ENCODE data around the gene CCDC78. TPM values are rescaled to one million over a fixed set of nuclear protein-coding genes. Genes with fewer than 3 reads are reported as not detected.

The CCDC78 gene
- total and polyA plus RNA-seq, 4 donors: 0.39 to 1.7 (median 0.97) TPM; not detected in 1

- no peaks in the 10 kb centered on the region for H3K4me1 ChIP-seq (ENCODE audit: control insufficient read depth in 1 of 2, insufficient read depth in 2 of 2, low read length in 2 of 2)
- no peaks in the 10 kb centered on the region for H3K36me3 ChIP-seq (ENCODE audit: control insufficient read depth in 1 of 2, insufficient read depth in 2 of 2, low read length in 1 of 2)
- WGBS, 2 donors: 11 to 12% methylated on average over 25 of the region's 25 CpGs
- ATAC-seq (ENCODE audit: low FRiP score) (peak; percentile 77), DNase-seq (peak; percentile 83 to 94)
- intact Hi-C loops (cut with DNase I): loop anchor here (1.0 to 10.0 kb wide), 5 partner anchors 74 to 346 kb away; partner anchors contain the start of genes CHTF18 (in 1 of the 2), LMF1 (in 1 of the 2) and RPUSD1 (in 1 of the 2)
- no peak overlapping the region for H3K27ac ChIP-seq (ENCODE audit: low read depth in 1 of 2, low read length in 2 of 2)
- no peak overlapping the region for H3K4me3 ChIP-seq (ENCODE audit: low read length in 2 of 2)
- H3K27me3 ChIP-seq (ENCODE audit: control insufficient read depth in 1 of 2, insufficient read depth in 2 of 2, low read length in 1 of 2): no peaks in the 10 kb centered on the region
- H3K9me3 ChIP-seq (ENCODE audit: control insufficient read depth, low read length): no peaks in the 10 kb centered on the region
Measured at GRCh38 chr16:711548-712320, 14.5 kb downstream of the CCDC78 start.

GRCh38 chr16:711084-711483 lies 15.2 kb downstream of the CCDC78 start:
- Histone ChIP-seq H3K4me3 (ENCODE audit: low read length in 2 of 2) (no peak overlapping the region), H3K36me3 (ENCODE audit: control insufficient read depth in 1 of 2, insufficient read depth in 2 of 2, low read length in 1 of 2) (no peaks in the 10 kb centered on the region), H3K4me1 (ENCODE audit: control insufficient read depth in 1 of 2, insufficient read depth in 2 of 2, low read length in 2 of 2) (no peaks in the 10 kb centered on the region), H3K9me3 (ENCODE audit: control insufficient read depth, low read length) (no peaks in the 10 kb centered on the region), H3K27me3 (ENCODE audit: control insufficient read depth in 1 of 2, insufficient read depth in 2 of 2, low read length in 1 of 2) (no peaks in the 10 kb centered on the region), H3K27ac (ENCODE audit: low read depth in 1 of 2, low read length in 2 of 2) (no peak overlapping the region)
- DNase-seq (no peak), ATAC-seq (ENCODE audit: low FRiP score) (no peak)
- intact Hi-C loops (cut with DNase I): loop anchor here (1.0 to 10.0 kb wide), 5 partner anchors 74 to 346 kb away; partner anchors contain the start of genes CHTF18 (in 1 of the 2), LMF1 (in 1 of the 2) and RPUSD1 (in 1 of the 2)
- 74 to 79% methylated on average over 12 of the region's 12 CpGs for WGBS, 2 donors

GRCh38 chr16:710500-711075 lies 15.7 kb downstream of the CCDC78 start:
- ATAC-seq (ENCODE audit: low FRiP score) (no peak), DNase-seq (no peak)
- WGBS, 2 donors: 71 to 76% methylated on average over 21 of the region's 21 CpGs
- Histone ChIP-seq H3K4me3 (ENCODE audit: low read length in 2 of 2) (no peak overlapping the region), H3K4me1 (ENCODE audit: control insufficient read depth in 1 of 2, insufficient read depth in 2 of 2, low read length in 2 of 2) (no peaks in the 10 kb centered on the region), H3K27me3 (ENCODE audit: control insufficient read depth in 1 of 2, insufficient read depth in 2 of 2, low read length in 1 of 2) (no peaks in the 10 kb centered on the region), H3K9me3 (ENCODE audit: control insufficient read depth, low read length) (no peaks in the 10 kb centered on the region), H3K27ac (ENCODE audit: low read depth in 1 of 2, low read length in 2 of 2) (no peak overlapping the region), H3K36me3 (ENCODE audit: control insufficient read depth in 1 of 2, insufficient read depth in 2 of 2, low read length in 1 of 2) (no peaks in the 10 kb centered on the region)
- intact Hi-C loops (cut with DNase I): loop anchor here (1.0 to 10.0 kb wide), 5 partner anchors 75 to 347 kb away; partner anchors contain the start of genes CHTF18 (in 1 of the 2), LMF1 (in 1 of the 2) and RPUSD1 (in 1 of the 2)

GRCh38 chr16:709566-710499 lies 16.4 kb downstream of the CCDC78 start:
- no peak overlapping the region for H3K4me3 ChIP-seq (ENCODE audit: low read length in 2 of 2)
- H3K9me3 ChIP-seq (ENCODE audit: control insufficient read depth, low read length): no peaks in the 10 kb centered on the region
- no peaks in the 10 kb centered on the region for H3K36me3 ChIP-seq (ENCODE audit: control insufficient read depth in 1 of 2, insufficient read depth in 2 of 2, low read length in 1 of 2)
- H3K27ac ChIP-seq (ENCODE audit: low read depth in 1 of 2, low read length in 2 of 2): no peak overlapping the region
- ATAC-seq (ENCODE audit: low FRiP score) (no peak), DNase-seq (no peak)
- H3K4me1 ChIP-seq (ENCODE audit: control insufficient read depth in 1 of 2, insufficient read depth in 2 of 2, low read length in 2 of 2): no peaks in the 10 kb centered on the region
- no peaks in the 10 kb centered on the region for H3K27me3 ChIP-seq (ENCODE audit: control insufficient read depth in 1 of 2, insufficient read depth in 2 of 2, low read length in 1 of 2)
- intact Hi-C loops (cut with DNase I): loop anchor here (5.0 to 10.0 kb wide), 3 partner anchors 77 to 347 kb away; partner anchors contain the start of genes CHTF18 (in 1 of the 2), LMF1 (in 1 of the 2) and RPUSD1 (in 1 of the 2)
- WGBS, 2 donors: 14 to 17% methylated on average over 30 of the region's 30 CpGs

- no peaks in the 10 kb centered on the region for H3K4me1 ChIP-seq (ENCODE audit: control insufficient read depth in 1 of 2, insufficient read depth in 2 of 2, low read length in 2 of 2)
- intact Hi-C loops (cut with DNase I): no loop called here
- no peaks in the 10 kb centered on the region for H3K36me3 ChIP-seq (ENCODE audit: control insufficient read depth in 1 of 2, insufficient read depth in 2 of 2, low read length in 1 of 2)
- 64 to 76% methylated on average over 4 of the region's 4 CpGs for WGBS, 2 donors
- H3K9me3 ChIP-seq (ENCODE audit: control insufficient read depth, low read length): no peaks in the 10 kb centered on the region
- H3K27me3 ChIP-seq (ENCODE audit: control insufficient read depth in 1 of 2, insufficient read depth in 2 of 2, low read length in 1 of 2): no peaks in the 10 kb centered on the region
- H3K4me3 ChIP-seq (ENCODE audit: low read length in 2 of 2): no peak overlapping the region
- no peak overlapping the region for H3K27ac ChIP-seq (ENCODE audit: low read depth in 1 of 2, low read length in 2 of 2)
- ATAC-seq (ENCODE audit: low FRiP score) (no peak), DNase-seq (no peak)
Measured at GRCh38 chr16:708959-709358, 17.3 kb downstream of the CCDC78 start.

- Histone ChIP-seq H3K36me3 (ENCODE audit: control insufficient read depth in 1 of 2, insufficient read depth in 2 of 2, low read length in 1 of 2) (no peaks in the 10 kb centered on the region), H3K4me1 (ENCODE audit: control insufficient read depth in 1 of 2, insufficient read depth in 2 of 2, low read length in 2 of 2) (no peaks in the 10 kb centered on the region), H3K4me3 (ENCODE audit: low read length in 2 of 2) (no peak overlapping the region), H3K27me3 (ENCODE audit: control insufficient read depth in 1 of 2, insufficient read depth in 2 of 2, low read length in 1 of 2) (no peaks in the 10 kb centered on the region), H3K9me3 (ENCODE audit: control insufficient read depth, low read length) (no peaks in the 10 kb centered on the region), H3K27ac (ENCODE audit: low read depth in 1 of 2, low read length in 2 of 2) (no peak overlapping the region)
- ATAC-seq (ENCODE audit: low FRiP score) (no peak), DNase-seq (no peak)
- 54 to 61% methylated on average over 3 of the region's 3 CpGs for WGBS, 2 donors
- intact Hi-C loops (cut with DNase I): no loop called here
Measured at GRCh38 chr16:708019-708418, 18.2 kb downstream of the CCDC78 start.

GRCh38 chr16:707062-707538 lies 19.1 kb downstream of the CCDC78 start:
- Histone ChIP-seq H3K27ac (ENCODE audit: low read depth in 1 of 2, low read length in 2 of 2) (no peak overlapping the region), H3K4me1 (ENCODE audit: control insufficient read depth in 1 of 2, insufficient read depth in 2 of 2, low read length in 2 of 2) (no peaks in the 10 kb centered on the region), H3K9me3 (ENCODE audit: control insufficient read depth, low read length) (no peaks in the 10 kb centered on the region), H3K36me3 (ENCODE audit: control insufficient read depth in 1 of 2, insufficient read depth in 2 of 2, low read length in 1 of 2) (no peaks in the 10 kb centered on the region), H3K4me3 (ENCODE audit: low read length in 2 of 2) (no peak overlapping the region), H3K27me3 (ENCODE audit: control insufficient read depth in 1 of 2, insufficient read depth in 2 of 2, low read length in 1 of 2) (no peaks in the 10 kb centered on the region)
- ATAC-seq (ENCODE audit: low FRiP score): no peak
- intact Hi-C loops (cut with DNase I): no loop called here
- DNase-seq: no peak
- 35 to 36% methylated on average over 13 to 14 of the region's 14 CpGs for WGBS, 2 donors

Data from aorta (tissue), 5 donors.